ENCODE results near the gene DHRS3. TPM values are rescaled to one million over a fixed set of nuclear protein-coding genes. Genes with fewer than 3 reads are reported as not detected.

Gene DHRS3
- total RNA-seq, 1 experiment from 2014 or later, result 37.7 TPM

GRCh38 chr1:12621346-12622335, 3.6 kb upstream of the DHRS3 start:
- ATAC-seq (no peak), DNase-seq (ENCODE audit: low spot score) (no peak)
- Mint-ChIP-seq H3K36me3 (no peaks in the 10 kb centered on the region), H3K4me3 (no peak overlapping the region), H3K4me1 (peaks cover 48% of the 10 kb centered on the region), H3K27ac (peak overlapping the region; percentile 11; the same call in 1 of the 2 replicates), H3K9me3 (no peaks in the 10 kb centered on the region), H3K27me3 (ENCODE audit: low read depth) (no peaks in the 10 kb centered on the region; the same call in 1 of the 2 replicates)
- CTCF ChIA-PET, result interaction anchor here (1.0 to 8.3 kb wide), 7 partner anchors 19 to 345 kb away, joined by 3 to 107 read pairs (median 34); no protein-coding TSS in a partner anchor
- 0 out of 2 replicates have a peak, but pooled peaks have one; percentile 27 for TF ChIP-seq IRF1 (CRISPR knock-in tag; IDR thresholded peaks at IDR 0.05)
- TF ChIP-seq ZSCAN18 (CRISPR knock-in tag; IDR thresholded peaks at IDR 0.05), result no peak
- POLR2A ChIA-PET, result no interaction called here

GRCh38 chr1:12620931-12621330, 2.9 kb upstream of the DHRS3 start:
- Mint-ChIP-seq H3K27me3 (ENCODE audit: low read depth) (no peaks in the 10 kb centered on the region; the same call in 1 of the 2 replicates), H3K4me1 (peaks cover 44% of the 10 kb centered on the region), H3K36me3 (no peaks in the 10 kb centered on the region), H3K4me3 (no peak overlapping the region), H3K9me3 (no peaks in the 10 kb centered on the region), H3K27ac (no peak overlapping the region)
- ChIA-PET CTCF (interaction anchor here (1.1 to 8.3 kb wide), 8 partner anchors 15 to 344 kb away, joined by 3 to 107 read pairs (median 24); partner anchors contain the start of gene AADACL4), POLR2A (no interaction called here)
- DNase-seq (ENCODE audit: low spot score) (no peak), ATAC-seq (no peak)
- TF ChIP-seq ZNF396 (CRISPR knock-in tag; IDR thresholded peaks at IDR 0.05; ENCODE audit: borderline replicate concordance) (no peak), ZNF423 (CRISPR knock-in tag; IDR thresholded peaks at IDR 0.05) (no peak), ZNF219 (CRISPR knock-in tag; IDR thresholded peaks at IDR 0.05; ENCODE audit: borderline replicate concordance) (no peak), ZMAT4 (CRISPR knock-in tag; IDR thresholded peaks at IDR 0.05) (no peak)

GRCh38 chr1:12620488-12620865, 2.5 kb upstream of the DHRS3 start:
- H3K4me3 Mint-ChIP-seq, result no peak overlapping the region
- peaks cover 47% of the 10 kb centered on the region for H3K4me1 Mint-ChIP-seq
- no peak for ATAC-seq
- ChIA-PET CTCF (interaction anchor here (0.6 to 8.3 kb wide), 18 partner anchors 10 to 344 kb away, joined by 3 to 107 read pairs (median 6); partner anchors contain the start of gene AADACL4), POLR2A (interaction anchor here (6.0 kb wide), 1 partner anchor 25 kb away, joined by 60 read pairs; no protein-coding TSS in a partner anchor)
- no peaks in the 10 kb centered on the region for H3K9me3 Mint-ChIP-seq
- no peaks in the 10 kb centered on the region; the same call in 1 of the 2 replicates for H3K27me3 Mint-ChIP-seq (ENCODE audit: low read depth)
- no peaks in the 10 kb centered on the region for H3K36me3 Mint-ChIP-seq
- no peak overlapping the region for H3K27ac Mint-ChIP-seq
- no peak for DNase-seq (ENCODE audit: low spot score)
- TF ChIP-seq ARID4B (CRISPR knock-in tag; IDR thresholded peaks at IDR 0.05; ENCODE audit: borderline replicate concordance) (no peak), NFATC4 (CRISPR knock-in tag; IDR thresholded peaks at IDR 0.05) (no peak), EMX1 (CRISPR knock-in tag; IDR thresholded peaks at IDR 0.05) (no peak), PREB (CRISPR knock-in tag; IDR thresholded peaks at IDR 0.05; ENCODE audit: borderline replicate concordance) (no peak), TCF7 (CRISPR knock-in tag; IDR thresholded peaks at IDR 0.05; ENCODE audit: low read depth) (no peak), ZNF121 (CRISPR knock-in tag; IDR thresholded peaks at IDR 0.05) (no peak), GABPB1 (CRISPR knock-in tag; IDR thresholded peaks at IDR 0.05) (no peak)

Data from WTC11 (cell line).